Stimulated activated CD4-positive, alpha-beta T cell treated with anti-CD3 and anti-CD28 coated beads, TNF-alpha, amount 100 ng/mL, for 1 hour (primary cell): ENCODE data around the gene CTDP1.

Experiments
- DNase-seq, 3 donors: peaks; one replicate each; pipeline ENCODE4 v3.0.0-alpha.2; 2020; ENCODE audit warnings: low read depth in 3 of 3, low spot score in 1 of 3

CTDP1 gene

GRCh38 chr18:79644006-79644665 is 35.5 kb upstream of the CTDP1 start:
- DNase-seq: peak; percentile 6 to 57 (median 44)

GRCh38 chr18:79644666-79645057 is 34.9 kb upstream of the CTDP1 start:
- no peak for DNase-seq

- no peak for DNase-seq
Measured at GRCh38 chr18:79645291-79645983, 34.2 kb upstream of the CTDP1 start.

- no peak for DNase-seq
Measured at GRCh38 chr18:79647307-79647706, 32.3 kb upstream of the CTDP1 start.

DNA sequence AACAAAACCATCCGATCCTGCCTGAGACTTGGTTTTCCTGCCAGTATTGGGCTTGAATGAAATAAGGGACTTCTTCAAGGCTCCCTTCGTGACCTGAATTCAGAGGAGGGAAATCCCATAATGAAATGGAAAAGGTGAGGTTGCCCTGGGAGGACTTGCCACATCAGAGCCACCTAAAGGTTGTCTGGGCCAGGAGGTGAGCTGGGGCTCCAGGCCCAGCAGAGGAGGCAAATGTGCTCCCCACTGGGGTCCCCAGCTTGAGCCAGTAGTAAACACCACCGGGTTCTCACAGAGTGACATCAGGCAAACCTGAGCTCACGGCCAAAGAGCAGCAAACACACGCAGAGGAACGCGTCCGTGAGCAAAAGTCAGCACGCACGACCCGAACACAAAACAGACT is 28.6 kb upstream of the CTDP1 start:
- no peak for DNase-seq

DNA sequence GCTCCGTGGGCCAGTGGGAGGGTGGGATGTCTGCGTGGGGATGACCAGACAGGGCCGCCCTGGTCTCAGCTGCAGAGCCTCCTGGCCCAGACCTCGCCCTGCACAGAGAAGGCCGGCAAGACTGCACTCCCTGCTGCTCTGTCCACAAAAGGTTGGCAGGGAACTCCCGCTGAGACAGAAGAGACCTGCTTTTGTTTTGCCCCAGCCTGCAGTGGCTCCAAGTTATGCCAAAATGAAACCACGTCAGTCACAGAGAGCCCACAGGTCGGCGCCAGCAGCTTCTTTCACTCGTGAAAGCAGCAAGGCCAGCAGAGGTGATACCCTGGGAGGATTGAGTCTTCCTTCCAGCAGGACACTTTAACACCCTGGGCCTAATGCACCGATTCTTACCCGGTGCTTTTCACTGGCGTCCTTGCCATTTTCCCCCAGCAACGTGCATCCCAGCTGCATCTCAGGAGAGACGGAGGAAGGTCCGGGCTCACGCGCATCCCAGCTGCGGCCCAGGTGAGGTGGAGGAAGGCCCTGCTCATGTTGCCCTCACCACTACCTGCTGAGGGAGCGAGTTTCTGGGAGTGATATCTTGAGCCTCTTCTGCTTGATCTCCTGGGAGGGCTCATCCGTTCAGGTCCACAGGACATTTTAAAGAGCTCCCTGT is 22.1 kb upstream of the CTDP1 start:
- no peak for DNase-seq

DNA sequence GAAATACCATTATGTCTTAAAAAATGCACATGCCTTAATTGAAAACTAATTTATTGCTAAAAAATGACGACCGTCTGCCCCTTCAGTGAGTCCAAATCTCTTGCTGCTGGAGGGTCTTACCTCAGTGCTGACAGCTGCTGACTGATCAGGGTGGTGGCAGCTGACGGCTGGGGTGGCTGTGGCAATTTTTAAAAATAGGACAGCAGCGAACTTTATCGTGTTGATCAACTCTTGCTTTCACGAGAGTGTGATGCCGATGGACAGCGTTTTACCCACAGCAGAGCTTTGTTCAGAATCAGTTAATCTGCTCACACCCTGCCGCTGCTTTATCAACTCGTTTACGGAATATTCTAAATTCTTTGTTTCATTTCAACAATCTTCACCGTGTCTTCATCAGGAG is 21.2 kb upstream of the CTDP1 start:
- DNase-seq: no peak

GRCh38 chr18:79659733-79660132 is 19.9 kb upstream of the CTDP1 start:
- no peak for DNase-seq

DNA sequence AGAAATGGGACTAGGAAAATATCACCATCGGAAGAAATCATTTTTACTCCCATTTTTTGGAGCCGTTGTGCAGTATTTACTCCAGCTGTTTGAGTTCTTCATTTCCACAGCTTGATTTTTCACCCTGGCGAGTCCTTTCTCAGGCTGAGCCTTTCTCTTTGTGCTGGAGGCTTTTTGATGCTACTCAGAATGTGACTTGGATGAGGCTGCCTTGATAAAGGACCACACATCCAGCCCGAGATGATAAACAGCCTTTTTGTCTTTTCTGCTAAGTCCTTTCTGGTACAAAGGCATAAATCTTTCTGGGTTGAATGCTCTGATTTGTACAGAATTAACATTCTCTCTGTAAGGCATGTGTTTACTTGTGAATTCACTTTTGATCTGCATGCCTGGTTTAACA is 17.6 kb upstream of the CTDP1 start:
- DNase-seq: no peak

GRCh38 chr18:79662439-79662838 is 17.2 kb upstream of the CTDP1 start:
- DNase-seq: no peak

GRCh38 chr18:79664525-79665125 is 15.0 kb upstream of the CTDP1 start:
- no peak for DNase-seq

DNA sequence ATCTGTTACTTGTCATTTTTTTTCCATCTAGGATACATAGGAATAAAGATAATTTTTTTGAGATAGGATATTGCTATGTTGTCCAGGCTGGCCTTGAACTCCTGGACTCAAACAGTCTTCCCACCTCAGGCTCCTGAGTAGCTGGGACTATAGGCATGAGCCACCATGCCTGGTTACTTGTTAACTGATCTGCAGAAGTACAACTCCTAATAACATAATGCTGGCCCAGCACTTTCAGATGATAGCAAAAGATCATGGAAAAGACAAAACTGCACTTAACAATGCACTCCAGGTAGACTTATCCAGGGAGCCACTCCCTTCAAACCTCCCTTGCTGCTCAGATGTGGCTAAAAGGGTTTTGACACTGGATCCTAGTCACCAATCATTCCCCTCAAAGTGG is 11.4 kb upstream of the CTDP1 start:
- DNase-seq: no peak

- no peak for DNase-seq
Measured at GRCh38 chr18:79672490-79673276, 6.9 kb upstream of the CTDP1 start.

GRCh38 chr18:79677221-79677620 is 2.4 kb upstream of the CTDP1 start:
- no peak for DNase-seq

- DNase-seq: no peak
Measured at GRCh38 chr18:79677840-79678239, 1.8 kb upstream of the CTDP1 start.

GRCh38 chr18:79678665-79679551 is 695 bp upstream of the CTDP1 start:
- DNase-seq: peak; percentile 93 to 95 (median 94)

DNA sequence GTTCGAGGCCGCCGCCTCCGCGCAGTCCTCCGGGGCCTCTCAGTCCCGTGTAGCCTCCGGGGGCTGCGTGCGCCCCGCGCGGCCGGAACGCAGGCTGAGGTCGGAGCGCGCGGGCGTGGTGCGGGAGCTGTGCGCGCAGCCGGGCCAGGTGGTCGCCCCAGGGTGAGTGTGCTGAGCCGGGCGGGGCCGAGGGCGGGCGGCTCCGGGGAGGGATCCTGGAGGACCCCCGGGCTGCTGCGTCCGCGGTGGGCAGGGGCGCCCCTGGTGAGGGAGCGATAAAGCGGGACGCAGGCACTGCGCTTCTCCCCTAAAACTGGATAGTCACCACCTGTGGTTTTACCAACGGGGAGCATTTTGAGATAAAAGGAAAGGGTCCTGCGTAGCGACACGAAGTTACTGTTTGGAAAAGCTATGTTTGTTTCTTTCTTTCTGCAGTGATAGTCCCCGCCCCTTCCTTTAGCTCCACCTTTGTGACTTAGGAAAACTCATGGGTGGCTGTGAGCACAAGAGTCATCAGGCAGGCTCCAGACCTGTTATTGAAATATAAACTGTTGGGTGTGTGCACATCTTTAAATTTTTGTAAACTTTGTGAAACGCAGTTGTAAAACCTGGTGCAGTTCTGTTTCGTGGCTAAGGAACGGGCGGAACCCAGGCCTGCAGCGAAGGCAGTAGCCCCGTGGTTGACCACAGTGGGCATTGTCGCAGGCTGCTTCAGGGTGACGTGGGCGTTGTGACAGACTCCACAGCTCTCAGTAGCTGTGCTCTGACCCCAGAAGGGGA is 687 bp downstream of the CTDP1 start:
- no peak for DNase-seq

DNA sequence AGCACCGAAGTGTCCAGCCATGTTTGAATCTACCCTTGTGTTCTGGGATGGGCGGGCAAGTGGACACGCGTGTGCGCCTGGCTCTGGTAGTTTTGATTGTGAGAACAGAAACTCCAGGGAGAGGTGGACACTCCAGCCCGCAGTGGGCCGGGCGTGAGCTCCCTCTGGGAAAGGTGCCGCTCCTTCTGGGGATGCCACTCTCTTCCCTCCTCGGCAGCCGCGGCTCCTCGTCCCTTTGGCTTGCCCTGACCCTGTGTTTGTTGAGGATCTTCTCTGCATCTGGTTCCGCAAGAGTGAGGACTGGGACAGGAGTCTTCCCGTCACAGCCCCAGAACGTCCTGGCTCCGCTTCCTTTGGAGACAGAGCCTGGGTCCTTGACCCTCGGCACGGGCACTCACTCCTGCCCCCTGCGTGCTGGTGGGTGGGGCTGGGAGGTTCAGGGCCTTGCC is 1.3 kb downstream of the CTDP1 start:
- DNase-seq: no peak
